Nephron (organoid): Measurements from ENCODE around the gene FGF23.

Experiments used
- H3K27ac Mint-ChIP-seq, 3 experiments: 2 replicates each; pipeline ENCODE4 v1.8.0; 2020; ENCODE audit warnings: mixed read lengths in 3 of 3, mild to moderate bottlenecking in 2 of 3, moderate library complexity in 1 of 3
- H3K27me3 Mint-ChIP-seq: 2 replicates; pipeline ENCODE4 v1.8.0; 2021; ENCODE audit warnings: low read depth, mild to moderate bottlenecking, moderate library complexity, mixed read lengths
- H3K36me3 Mint-ChIP-seq: 2 replicates; pipeline ENCODE4 v1.8.0; 2020; ENCODE audit warnings: low read depth, mixed read lengths
- H3K4me1 Mint-ChIP-seq: 2 replicates; pipeline ENCODE4 v1.8.0; 2020; ENCODE audit warnings: mixed read lengths
- H3K4me3 Mint-ChIP-seq, 3 experiments: 2 replicates each; pipeline ENCODE4 v1.8.0; 2020; ENCODE audit warnings: mild to moderate bottlenecking in 3 of 3, mixed read lengths in 3 of 3, moderate library complexity in 2 of 3
- H3K9me3 Mint-ChIP-seq: 2 replicates; pipeline ENCODE4 v1.8.0; 2020; ENCODE audit warnings: mixed read lengths
- TF ChIP-seq, protein P1 (sequence below), 3 experiments: fragments of 200-600 bp; sonication (generic); IDR thresholded peaks; one replicate each; pipeline ENCODE4 v1.5.0; 2021; ENCODE audit warnings: antibody characterized with exemption in 3 of 3; ENCODE audit not compliant: unreplicated experiment in 3 of 3

The FGF23 gene

DNA sequence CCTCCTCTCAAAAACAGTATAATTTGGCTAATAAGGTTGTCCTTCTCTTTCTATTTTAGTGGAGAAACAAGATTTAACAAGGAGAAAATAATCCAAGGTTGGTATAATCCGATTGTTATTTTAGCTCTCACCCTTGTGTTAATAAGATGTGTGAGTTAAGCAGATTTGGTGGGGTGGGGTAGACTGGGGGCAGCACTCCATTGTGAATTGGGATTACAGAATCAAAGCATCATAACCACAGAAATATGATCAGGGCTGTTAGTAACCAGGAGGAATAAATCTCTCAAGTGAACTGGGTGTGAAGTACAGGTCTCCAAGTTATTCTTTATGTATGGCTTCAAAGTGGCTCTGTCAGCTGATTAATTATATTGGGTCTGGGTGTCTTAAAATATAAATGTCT, 48.3 kb downstream of the FGF23 start:
- TF ChIP-seq, protein P1, sequence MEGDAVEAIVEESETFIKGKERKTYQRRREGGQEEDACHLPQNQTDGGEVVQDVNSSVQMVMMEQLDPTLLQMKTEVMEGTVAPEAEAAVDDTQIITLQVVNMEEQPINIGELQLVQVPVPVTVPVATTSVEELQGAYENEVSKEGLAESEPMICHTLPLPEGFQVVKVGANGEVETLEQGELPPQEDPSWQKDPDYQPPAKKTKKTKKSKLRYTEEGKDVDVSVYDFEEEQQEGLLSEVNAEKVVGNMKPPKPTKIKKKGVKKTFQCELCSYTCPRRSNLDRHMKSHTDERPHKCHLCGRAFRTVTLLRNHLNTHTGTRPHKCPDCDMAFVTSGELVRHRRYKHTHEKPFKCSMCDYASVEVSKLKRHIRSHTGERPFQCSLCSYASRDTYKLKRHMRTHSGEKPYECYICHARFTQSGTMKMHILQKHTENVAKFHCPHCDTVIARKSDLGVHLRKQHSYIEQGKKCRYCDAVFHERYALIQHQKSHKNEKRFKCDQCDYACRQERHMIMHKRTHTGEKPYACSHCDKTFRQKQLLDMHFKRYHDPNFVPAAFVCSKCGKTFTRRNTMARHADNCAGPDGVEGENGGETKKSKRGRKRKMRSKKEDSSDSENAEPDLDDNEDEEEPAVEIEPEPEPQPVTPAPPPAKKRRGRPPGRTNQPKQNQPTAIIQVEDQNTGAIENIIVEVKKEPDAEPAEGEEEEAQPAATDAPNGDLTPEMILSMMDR (IDR thresholded peaks at IDR 0.05; ENCODE audit: unreplicated experiment in 3 of 3) = no peak
- Mint-ChIP-seq H3K36me3 (peaks cover 29% of the 10 kb centered on the region), H3K4me1 (peaks cover 2% of the 10 kb centered on the region), H3K27me3 (no peaks in the 10 kb centered on the region), H3K27ac (no peak overlapping the region), H3K4me3 (no peak overlapping the region), H3K9me3 (peaks cover under 1% of the 10 kb centered on the region)

DNA sequence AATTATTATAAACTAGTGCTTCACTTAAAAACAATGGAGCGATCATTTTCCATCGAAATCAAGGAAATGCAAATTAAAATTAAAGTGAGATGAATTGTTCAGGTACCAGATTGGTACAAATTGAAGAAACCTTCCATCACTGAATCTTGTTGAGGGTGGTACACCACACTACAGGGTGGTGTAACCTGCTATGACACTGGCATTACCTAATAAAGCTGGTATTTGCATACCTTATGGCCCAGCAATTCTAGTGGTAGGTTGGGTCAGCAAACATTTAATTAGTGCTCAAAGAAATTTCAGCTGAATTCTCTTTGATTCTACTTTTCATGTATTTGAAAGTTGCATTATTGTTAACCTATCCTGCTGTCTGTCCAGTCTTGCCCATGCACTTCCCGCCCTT, 49.3 kb downstream of the FGF23 start:
- H3K4me3 Mint-ChIP-seq = no peak overlapping the region
- no peaks in the 10 kb centered on the region for H3K9me3 Mint-ChIP-seq
- TF ChIP-seq, protein P1 (IDR thresholded peaks at IDR 0.05; ENCODE audit: unreplicated experiment in 3 of 3) = no peak
- peaks cover 22% of the 10 kb centered on the region for H3K36me3 Mint-ChIP-seq
- H3K27ac Mint-ChIP-seq = no peak overlapping the region
- peaks cover 9% of the 10 kb centered on the region for H3K4me1 Mint-ChIP-seq
- H3K27me3 Mint-ChIP-seq = no peaks in the 10 kb centered on the region

DNA sequence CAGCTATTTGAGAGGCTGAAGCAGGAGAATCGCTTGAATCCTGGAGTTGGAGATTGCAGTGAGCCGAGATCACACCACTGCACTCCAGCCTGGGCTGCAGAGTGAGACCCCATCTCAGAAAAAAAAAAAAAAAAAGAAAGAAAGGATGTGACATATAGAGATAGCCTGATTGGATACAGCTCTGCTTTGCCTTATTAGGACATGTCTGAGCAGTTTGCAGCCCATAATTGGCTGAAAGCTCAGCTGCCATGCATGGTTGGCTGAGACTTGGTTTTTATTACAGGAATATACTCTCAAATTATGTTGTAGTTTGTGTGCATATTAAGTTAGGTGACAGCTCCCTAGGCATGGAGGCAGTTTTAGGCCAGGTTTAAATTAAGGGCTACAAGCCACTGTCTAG, 52.2 kb downstream of the FGF23 start:
- no peak overlapping the region for H3K4me3 Mint-ChIP-seq
- no peak overlapping the region for H3K27ac Mint-ChIP-seq
- H3K27me3 Mint-ChIP-seq = no peaks in the 10 kb centered on the region
- TF ChIP-seq, protein P1 (IDR thresholded peaks at IDR 0.05; ENCODE audit: unreplicated experiment in 3 of 3) = no peak
- H3K9me3 Mint-ChIP-seq = no peaks in the 10 kb centered on the region
- peaks cover 14% of the 10 kb centered on the region for H3K4me1 Mint-ChIP-seq
- peaks cover 6% of the 10 kb centered on the region for H3K36me3 Mint-ChIP-seq

DNA sequence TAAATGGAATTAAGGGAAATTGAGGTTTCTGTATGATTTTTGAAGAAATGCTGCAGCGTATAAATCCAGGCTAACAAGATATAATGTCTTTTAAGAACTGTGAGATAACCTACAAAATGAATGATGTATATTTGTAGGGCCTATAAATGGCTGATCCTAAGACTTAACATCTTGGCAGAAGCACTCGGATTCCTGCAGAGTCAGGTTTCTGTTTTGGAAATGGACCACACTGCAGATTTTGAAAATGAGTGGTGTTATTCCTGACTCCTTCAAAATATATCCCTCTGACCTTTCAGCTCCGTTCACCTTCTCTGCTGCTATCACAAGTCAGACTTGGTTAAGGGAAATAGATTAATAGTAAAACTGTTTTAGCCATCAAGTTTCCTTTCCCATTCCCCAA, 53.5 kb downstream of the FGF23 start:
- Mint-ChIP-seq H3K9me3 (no peaks in the 10 kb centered on the region), H3K36me3 (peaks cover 6% of the 10 kb centered on the region), H3K4me1 (peaks cover 21% of the 10 kb centered on the region), H3K27ac (no peak overlapping the region), H3K4me3 (peak overlapping the region in 1 of 3 experiments; percentile 64), H3K27me3 (no peaks in the 10 kb centered on the region)
- TF ChIP-seq, protein P1 (IDR thresholded peaks at IDR 0.05; ENCODE audit: unreplicated experiment in 3 of 3) = no peak

DNA sequence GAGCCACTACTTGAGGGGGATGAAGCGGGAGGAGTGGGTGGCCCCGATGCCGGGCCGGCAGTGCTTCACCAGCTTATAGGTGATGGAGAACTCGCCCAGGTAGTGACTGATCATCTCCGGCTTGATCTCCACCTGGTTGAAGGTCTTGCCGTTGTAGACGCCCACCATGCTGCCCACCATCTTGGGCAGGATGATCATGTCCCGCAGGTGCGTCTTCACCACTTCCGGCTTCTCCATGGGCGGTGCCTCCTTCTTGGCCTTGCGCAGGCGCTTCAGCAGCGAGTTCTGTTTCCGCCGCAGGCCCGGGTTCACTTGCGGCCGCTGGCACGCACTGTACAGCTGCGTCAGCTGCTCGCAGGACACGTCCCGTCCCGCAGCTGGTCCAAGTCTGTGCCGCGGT, 55.1 kb downstream of the FGF23 start:
- H3K4me1 Mint-ChIP-seq = peaks cover 33% of the 10 kb centered on the region
- TF ChIP-seq, protein P1 (IDR thresholded peaks at IDR 0.05; ENCODE audit: unreplicated experiment in 3 of 3) = no peak
- no peaks in the 10 kb centered on the region for H3K27me3 Mint-ChIP-seq
- H3K4me3 Mint-ChIP-seq = no peak overlapping the region
- H3K9me3 Mint-ChIP-seq = no peaks in the 10 kb centered on the region
- H3K27ac Mint-ChIP-seq = no peak overlapping the region
- peaks cover 6% of the 10 kb centered on the region for H3K36me3 Mint-ChIP-seq

DNA sequence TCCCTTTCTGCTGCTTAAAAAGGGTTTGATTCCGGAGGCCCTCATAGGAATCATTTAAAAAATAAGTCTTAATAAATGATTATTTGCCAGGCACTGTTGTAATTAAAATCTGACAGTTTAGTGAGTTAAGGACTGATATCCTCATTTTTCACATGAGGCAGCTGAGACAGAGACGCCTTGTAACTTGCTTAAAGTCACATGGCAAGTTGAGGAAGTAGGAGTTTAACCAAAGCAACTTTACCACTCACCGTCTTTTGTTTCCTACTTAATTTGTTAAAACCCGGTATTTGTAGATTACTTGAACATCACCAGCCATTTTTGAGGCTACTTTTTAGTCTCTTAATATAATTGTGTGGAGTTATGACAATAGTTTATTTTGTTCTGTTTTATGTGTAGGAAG, 56.1 kb downstream of the FGF23 start:
- Mint-ChIP-seq H3K4me1 (peaks cover 39% of the 10 kb centered on the region), H3K9me3 (no peaks in the 10 kb centered on the region), H3K27ac (no peak overlapping the region), H3K27me3 (no peaks in the 10 kb centered on the region), H3K36me3 (peaks cover 6% of the 10 kb centered on the region), H3K4me3 (peak overlapping the region; percentile 10 to 51 (median 29))
- TF ChIP-seq, protein P1 (IDR thresholded peaks at IDR 0.05; ENCODE audit: unreplicated experiment in 3 of 3) = no peak
